CD4-positive, alpha-beta T cell treated with Interleukin-4 for 1 hour (primary cell): ENCODE data around the gene CCDC181.

Experiments
- DNase-seq, 2 donors: peaks; one replicate each; pipeline ENCODE4 v3.0.0-alpha.2; 2020 to 2022

Gene CCDC181

DNA sequence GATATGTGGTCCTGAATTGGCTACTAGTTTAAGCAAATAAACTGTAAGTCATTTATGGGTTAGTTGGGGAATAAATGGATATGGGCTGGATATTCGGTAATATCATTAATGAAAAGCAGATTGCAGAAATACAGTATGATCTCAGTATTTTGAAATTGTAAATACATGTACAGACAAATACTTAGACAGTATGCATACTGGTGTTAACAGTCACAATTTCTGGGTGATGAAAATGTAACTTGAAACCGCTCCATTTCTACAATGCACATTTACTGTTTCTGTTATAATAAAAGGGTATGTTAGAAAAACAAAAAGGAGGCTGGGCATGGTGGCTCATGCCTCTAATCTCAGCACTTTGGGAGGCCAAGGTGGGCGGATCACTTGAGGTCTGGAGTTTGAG lies 31.3 kb downstream of the CCDC181 start:
- no peak for DNase-seq

DNA sequence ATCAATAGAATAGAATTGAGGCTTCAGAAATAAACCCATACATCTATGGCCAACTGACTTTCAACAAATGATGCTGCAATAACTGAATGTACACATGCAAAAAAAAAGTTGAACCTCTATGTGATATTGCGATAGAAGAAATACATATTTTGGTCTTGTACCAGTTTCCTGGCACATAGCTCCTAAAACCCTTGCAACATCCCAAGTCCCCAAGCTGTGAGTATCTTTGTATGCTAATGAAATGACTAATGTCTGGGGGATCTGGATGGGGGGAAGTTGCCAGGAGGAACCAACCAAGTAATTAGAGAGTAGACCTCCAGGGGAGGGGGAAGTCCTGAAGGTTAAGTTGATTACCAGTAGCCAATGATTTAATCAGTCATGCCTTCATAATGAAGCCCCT lies 34.9 kb downstream of the CCDC181 start:
- no peak for DNase-seq

DNA sequence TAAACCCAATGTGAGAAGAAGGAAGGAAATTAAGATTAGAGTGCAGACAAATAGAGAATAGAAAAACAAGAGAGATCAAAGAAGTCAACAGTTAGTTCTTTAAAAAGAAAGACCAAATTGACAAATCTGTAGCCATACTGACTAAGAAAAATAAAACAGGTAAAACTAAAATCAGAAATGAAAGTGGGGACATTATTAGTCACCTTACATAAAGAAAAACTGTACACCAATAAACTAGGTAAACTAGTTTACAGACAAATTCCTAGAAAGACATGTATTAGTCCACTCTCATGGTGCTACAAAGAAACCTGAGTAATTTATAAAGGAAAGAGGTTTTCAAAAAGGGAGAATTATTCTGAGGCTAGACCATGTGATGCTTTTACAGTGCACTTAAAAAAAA lies 37.0 kb downstream of the CCDC181 start:
- no peak for DNase-seq

DNA sequence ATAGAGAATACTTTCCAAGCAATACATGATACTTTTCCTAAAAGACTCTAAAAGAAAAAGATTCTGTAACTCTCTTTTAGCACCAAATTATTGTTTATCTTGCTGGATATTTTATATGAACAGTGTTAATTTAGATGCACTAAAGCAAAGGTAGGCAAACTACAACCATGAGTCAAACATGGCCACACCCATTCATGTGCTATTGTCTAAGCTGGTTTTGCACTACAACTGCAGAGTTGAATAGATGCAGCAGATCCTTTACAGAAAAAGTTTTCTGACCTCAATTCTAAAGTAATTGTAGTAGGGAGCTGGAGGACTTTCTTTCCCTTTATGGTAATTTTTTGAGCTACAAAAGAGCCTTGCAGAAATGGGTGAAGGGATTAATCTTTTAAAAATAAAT lies 39.9 kb downstream of the CCDC181 start:
- DNase-seq = no peak

DNA sequence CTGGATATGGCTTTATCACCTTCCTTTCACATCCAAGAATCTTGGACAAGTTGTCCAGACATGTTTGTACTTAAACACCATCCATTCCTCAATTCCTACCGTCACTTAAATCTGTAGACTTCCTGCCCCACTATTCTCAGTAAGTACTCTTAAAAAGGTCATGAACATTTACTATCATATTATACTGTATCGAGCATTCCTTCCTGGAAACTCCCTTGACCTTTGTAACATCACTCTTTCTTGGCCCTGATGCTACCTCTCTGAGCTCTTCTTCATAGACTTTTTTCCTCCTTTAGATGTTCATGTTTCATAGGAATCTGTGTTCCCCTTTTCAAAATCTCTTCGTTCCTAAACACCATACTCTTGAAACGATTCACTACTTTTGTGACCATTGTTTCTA lies 43.8 kb downstream of the CCDC181 start:
- DNase-seq = no peak

DNA sequence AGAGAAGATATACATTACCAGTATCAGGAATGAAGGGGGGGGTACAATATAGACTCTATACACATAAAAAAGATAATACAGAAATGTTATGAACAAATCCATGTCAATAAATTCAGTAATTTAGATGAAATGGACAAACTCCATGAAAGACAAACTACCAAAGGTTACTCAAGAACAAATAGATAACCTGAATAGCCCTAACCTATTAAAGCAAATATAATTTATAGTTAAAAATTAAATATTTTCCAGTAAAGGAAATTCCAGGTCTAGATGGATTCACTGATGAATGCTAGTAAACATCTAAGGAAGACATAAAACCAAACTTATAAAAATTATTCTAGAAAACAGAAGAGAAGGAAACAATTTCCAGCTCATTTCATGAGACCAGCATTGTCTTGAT lies 46.1 kb downstream of the CCDC181 start:
- no peak for DNase-seq

DNA sequence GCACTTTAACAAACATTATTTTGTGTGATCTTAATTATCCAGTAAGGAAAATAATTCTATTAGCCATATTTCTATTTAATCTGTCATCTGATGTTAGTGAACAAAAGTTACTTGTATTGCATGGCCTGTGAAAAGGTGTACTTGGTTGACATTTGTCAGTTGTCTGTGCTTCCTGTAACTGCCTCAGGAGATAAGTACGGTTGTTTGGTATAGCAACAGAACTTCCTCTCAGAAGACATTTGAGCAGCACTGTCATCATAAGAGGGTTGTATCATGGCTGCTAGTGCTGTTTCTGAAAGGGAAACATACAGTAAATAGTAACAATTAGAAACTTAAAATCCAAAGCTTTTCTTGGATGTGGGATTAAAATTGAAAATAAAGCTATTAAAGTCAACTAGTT lies 55.9 kb downstream of the CCDC181 start:
- DNase-seq = peak in 1 of 2 donors; percentile 22

DNA sequence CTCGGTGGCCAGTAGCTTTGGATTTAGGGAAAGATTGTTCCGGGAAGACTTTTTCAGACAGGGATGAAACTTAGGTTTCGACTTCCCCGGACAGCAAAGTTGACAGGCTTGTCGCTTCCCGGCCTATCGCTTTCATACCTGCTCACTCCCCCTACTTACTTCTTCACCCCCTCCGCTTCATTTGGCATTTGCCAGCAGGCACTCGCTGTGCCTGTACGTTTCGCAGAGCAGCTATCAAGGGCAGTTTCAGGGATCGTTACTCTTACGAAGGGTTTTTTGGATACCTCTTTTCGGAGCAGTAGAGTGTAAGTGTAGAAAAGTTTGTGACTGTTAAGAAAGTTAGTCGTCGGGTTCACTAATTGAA lies 58.9 kb downstream of the CCDC181 start:
- DNase-seq = peak; percentile 14 to 35

DNA sequence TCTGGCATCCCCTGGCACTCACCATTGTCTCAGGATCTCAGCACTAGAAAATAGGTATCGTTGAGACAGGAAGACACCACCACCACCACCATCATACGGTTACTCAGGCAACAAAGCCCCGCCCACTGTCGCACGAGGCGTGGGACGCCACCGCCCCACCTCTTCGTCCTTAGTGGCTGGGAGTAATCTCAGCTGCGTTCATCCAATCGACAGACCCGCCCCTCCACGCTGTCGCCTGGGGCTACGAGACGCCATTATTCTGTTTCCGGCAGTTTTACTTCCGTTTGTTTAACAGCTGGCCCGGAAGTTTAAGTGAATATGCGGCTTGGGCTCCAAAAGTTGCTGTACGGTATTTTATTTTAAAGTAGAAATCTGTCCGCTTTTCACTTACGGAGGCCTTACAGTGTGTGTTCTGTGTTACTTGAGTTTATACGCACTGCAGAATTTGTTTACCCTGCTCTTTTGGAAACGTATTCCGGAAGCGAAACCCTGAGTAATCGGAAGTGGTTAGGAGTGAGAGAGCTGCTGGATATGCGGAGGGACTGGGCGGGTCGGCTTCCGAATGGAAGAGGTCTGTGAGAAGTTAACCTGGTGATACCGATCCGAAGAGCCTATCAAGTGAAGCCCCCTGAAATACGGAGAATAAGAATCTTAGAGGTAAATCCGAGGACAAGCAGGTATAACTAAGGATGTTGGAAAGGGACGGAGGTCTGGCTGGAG lies 59.4 kb downstream of the CCDC181 start, which contains the start of the genes BLZF1 and NME7:
TSS of gene BLZF1 (plus strand) at position 510 of the 720 bp plus-strand sequence. CDS start 1,328 bp downstream, outside the sequence.
TSS of gene NME7 (minus strand) at position 112 of the 720 bp plus-strand sequence. CDS start at position 25, 87 bp downstream.
- peak; percentile 98 for DNase-seq

DNA sequence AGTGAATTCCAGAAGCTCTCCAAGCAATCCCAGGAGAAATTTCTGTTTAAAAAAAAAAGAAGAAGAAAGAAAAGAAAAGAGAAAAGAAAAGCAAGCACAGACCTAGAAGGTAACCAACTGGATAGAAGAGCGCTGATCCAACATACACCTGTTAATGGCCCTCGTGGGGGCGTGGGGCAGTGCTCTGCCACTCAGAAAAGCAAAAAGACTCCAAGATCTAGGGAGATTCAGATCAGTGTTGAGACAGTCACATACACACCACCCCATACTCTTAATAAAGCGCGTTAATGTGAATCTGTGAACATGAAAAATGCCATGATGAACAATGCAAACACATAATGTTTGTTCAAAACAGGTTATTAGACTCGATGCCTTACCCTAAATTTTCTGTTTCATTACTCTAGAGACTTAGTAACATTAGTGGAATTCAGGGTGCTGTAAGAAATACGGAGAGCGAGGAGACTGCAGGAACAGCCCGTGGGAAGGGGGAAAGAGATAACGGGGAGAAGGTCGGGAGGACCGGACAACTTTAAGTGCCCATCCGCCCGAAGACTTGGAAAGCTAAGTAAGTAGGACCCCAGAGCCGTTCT lies 60.1 kb downstream of the CCDC181 start:
- DNase-seq = no peak

DNA sequence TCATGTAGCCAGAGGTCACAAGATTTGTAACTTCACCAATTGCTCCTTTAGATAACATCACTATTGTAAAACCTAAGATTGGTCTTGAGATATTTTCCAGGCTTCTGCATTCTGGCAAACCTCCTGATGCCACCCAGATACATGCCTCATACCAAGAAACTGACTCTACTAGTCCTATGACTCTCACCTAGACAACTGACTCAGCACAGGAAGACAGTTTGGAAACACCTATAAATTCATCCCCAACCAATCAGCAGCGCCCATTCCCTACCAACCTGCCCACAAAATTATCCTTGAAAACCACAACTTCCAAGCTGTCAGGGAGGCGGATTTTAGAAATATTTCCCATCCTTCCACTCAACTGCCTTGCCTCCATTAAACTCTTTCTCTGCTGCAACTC lies 62.3 kb downstream of the CCDC181 start:
- no peak for DNase-seq

DNA sequence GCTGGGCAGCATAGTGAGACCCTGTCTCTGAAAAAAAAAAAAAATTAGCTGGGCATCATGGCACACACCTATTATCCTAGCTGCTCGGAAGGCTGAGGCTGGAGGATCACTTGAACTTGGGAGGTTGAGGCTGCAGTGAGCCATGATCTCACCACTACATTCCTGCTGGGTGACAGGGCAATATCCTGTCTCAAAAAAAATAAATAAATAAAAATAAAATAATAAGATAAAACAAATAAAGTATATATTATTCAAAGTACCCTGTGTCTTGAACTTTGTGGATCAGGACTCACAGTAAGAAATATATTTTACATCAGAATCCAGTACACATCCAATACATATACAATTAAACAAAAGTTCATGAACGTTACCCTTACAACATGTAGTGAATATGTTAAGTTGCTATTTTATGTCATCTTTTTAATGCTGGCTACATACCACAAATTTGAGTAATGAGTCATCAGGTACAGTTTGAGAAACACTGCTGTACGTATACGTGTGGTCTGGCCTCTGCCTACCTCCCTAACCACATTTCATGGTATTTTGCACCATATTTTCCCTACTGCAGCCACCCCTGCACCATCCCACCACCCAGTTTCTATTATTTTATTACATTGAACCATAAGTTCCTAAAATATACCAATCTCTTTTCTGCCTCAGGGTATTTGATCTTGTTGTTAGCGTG lies 64.1 kb downstream of the CCDC181 start:
- DNase-seq = peak in 1 of 2 donors; percentile 27

DNA sequence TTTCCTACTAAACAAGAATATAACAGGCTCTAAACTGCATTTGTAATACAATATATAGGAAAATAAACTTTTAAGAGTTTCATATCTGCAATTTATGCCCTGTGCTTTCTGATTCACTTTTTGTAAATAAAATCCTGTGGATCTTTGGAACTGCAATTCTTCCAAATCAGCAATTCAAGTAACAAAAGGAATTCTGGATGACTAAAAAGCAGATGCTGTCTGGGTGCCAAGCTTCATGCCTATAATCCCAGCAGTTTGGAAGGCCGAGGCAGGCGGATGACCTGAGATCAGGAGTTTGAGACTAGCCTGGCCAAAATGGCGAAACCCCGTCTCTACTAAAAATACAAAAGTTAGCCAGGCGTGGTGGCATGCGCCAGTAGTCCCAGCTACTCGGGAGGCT lies 66.0 kb downstream of the CCDC181 start:
- no peak for DNase-seq

DNA sequence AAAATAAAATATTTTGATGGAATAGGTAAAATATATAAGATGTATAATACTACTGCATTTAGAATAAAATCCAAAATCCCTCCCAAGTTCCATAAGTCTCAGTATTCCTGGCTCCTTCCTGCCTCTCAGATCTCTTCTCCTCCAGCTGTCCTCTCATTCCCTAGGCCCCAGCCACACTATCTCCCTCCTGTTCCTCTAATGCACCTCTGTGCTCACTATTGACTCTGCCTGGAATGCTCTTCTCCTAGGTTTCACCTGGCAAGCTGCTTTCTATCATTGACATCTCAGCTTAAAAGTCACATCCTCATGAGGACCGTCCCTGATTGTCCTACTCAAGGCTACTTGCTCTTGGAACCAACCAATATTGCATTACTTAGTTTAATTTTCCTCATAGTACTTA lies 66.9 kb downstream of the CCDC181 start:
- no peak for DNase-seq

DNA sequence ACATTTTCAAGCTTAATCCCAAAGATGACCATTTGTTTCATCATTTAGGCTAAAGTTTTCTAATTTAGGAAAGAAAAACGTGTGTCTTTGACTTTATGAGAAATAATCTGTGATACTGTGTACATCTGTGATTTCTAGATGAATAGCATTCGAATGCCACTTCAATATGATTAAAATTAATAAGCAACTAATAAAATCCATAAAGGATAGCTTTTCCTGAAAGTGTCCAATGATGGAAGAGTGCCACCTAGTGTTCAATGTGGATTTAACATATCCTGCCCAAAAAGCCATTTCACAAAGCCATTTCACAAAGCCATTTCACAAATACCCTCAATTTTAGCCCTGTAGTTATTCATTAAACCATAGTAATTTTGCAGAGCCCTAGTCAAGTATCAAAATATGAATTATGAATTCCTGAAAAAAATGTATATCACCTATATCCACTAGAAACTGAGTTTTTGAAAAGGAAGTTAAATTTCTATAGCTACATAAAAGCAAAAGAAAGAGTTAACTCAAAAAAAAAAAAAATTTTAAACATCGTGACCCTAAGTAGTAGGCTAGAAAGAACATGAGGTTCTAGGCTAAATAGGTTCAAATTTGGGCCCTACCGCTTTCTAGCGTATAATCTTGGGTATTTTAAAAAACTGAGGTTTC lies 78.8 kb downstream of the CCDC181 start:
- peak in 1 of 2 donors; percentile 69 for DNase-seq

DNA sequence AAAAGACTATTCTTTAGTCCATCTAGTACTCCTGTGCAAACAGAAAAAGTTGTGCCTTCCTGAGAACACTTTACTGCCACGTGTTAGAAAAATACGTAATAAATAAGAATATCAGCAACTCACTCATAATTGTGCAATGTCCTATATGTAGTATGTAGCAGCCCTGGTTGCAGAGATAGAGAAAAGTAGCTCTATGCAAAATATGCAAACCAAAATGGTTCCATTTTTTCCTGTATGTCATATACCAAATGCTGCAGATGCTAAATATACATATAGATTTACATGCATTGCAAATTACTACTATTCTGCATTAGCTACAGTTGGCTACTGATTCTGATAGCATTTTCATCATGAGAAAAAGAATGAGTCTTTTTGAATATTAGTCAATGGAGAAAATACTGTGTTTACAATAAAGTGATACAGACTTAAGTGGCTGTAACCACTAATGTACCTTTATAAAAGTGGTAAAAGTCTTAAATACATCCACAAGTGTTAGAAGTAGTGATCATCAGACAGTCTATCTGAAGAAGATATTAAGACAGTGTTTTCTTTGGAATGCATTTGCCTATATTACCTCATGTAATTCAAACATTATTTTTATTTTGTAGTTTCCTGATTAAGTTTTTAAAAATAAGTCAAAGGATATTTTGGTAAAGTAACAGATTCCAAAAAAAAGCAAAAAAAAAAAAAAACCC lies 79.4 kb downstream of the CCDC181 start:
- DNase-seq = no peak

DNA sequence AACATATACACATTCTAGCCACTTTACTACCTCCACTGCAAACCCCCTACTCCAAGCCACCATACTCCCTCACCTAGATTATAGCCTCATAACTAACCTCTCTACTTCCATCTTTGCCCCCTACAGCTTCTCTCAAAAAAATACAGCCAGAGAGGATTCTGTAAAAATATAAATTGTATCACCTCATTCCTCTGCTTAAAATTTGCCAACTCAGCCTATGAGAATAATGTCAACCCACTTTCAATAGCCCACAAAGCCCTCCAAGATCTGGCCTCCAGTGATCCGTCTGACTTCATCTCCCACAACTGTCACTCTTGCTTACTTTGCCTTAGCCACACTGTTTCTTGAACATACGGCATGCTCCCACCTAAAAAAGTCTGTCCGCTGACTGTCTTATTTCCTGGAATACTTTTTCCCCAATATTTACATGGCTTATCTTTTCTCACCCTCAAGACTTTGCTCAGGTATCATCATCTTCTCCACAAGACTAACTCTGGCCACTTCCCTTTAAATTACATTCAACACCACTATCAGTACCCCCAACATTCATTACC lies 81.2 kb downstream of the CCDC181 start:
- no peak for DNase-seq

DNA sequence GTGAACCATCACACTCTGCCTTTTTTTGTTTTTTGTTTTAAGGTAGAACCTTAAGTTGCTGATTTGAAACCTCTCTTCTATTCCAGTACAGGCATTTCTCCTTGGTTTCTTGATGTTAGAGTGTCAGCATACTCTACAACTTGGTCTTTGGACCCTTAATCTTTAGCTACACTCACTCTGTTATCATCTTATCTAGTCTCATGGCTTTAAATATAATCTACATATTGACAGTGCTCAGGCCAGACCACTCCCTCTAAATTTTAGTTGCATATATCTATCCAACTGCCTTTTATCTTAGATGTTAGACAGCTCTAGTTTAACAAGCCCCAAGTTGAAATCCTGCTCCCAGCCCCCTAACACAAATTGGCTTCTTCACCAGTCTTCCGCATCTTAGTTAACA lies 81.8 kb downstream of the CCDC181 start:
- no peak for DNase-seq
